GM12864 (cell line): ENCODE results near the gene MLXIPL.

Source experiments
- DNase-seq: peaks from one replicate; pipeline ENCODE4 v3.0.0-alpha.2; 2011; ENCODE audit warnings: low read depth
- H3K4me3 ChIP-seq: 2 replicates; pipeline ENCODE4 v1.5.1; 2011; ENCODE audit warnings: mild to moderate bottlenecking, low read depth, low read length, control low read depth
- CTCF ChIP-seq: IDR thresholded peaks from 2 replicates; pipeline ENCODE4 v1.5.1; 2011; ENCODE audit warnings: low read depth, mild to moderate bottlenecking, moderate library complexity, low read length, control low read depth, inconsistent platforms; ENCODE audit errors: missing control alignments

The MLXIPL gene

GRCh38 chr7:73606801-73607691 lies 17.3 kb downstream of the MLXIPL start:
- TF ChIP-seq CTCF, result peak; percentile 93
- no peak for DNase-seq
- no peak overlapping the region for H3K4me3 ChIP-seq

- TF ChIP-seq CTCF, result no peak
- H3K4me3 ChIP-seq, result no peak overlapping the region
- DNase-seq, result no peak
Measured at GRCh38 chr7:73605601-73606220, 18.6 kb downstream of the MLXIPL start.

GRCh38 chr7:73602721-73603651 lies 21.3 kb downstream of the MLXIPL start:
- TF ChIP-seq CTCF, result no peak
- DNase-seq, result no peak
- H3K4me3 ChIP-seq, result no peak overlapping the region

- DNase-seq, result no peak
- no peak for TF ChIP-seq CTCF
Measured at GRCh38 chr7:73599916-73600315, 24.4 kb downstream of the MLXIPL start.

GRCh38 chr7:73599151-73599882 lies 25.0 kb downstream of the MLXIPL start:
- TF ChIP-seq CTCF, result no peak
- DNase-seq, result no peak
- H3K4me3 ChIP-seq, result no peak overlapping the region

More at GRCh38 chr7:73599916-73600315, 24.4 kb downstream of the MLXIPL start:
- H3K4me3 ChIP-seq, result no peak overlapping the region
